ENCODE results near the gene FZD10.

The FZD10 gene

GRCh38 chr12:130127532-130127911 is 34.7 kb upstream of the FZD10 start:
- TF ChIP-seq CTCF (conservative IDR thresholded peaks at IDR 0.05), result no peak
- peak overlapping the region; percentile 58 for H3K27ac ChIP-seq

GRCh38 chr12:130127912-130128789 is 34.1 kb upstream of the FZD10 start:
- no peak for TF ChIP-seq CTCF (conservative IDR thresholded peaks at IDR 0.05)
- H3K27ac ChIP-seq, result peak overlapping the region; percentile 58

- TF ChIP-seq CTCF (conservative IDR thresholded peaks at IDR 0.05), result no peak
- H3K27ac ChIP-seq, result peak overlapping the region; percentile 58
These were observed 33.2 kb upstream of the FZD10 start for GRCh38 chr12:130128790-130129735.

- TF ChIP-seq CTCF (conservative IDR thresholded peaks at IDR 0.05), result no peak
- H3K27ac ChIP-seq, result no peak overlapping the region
These were observed 31.9 kb upstream of the FZD10 start for GRCh38 chr12:130130346-130130745.

- no peak overlapping the region for H3K27ac ChIP-seq
- no peak for TF ChIP-seq CTCF (conservative IDR thresholded peaks at IDR 0.05)
These were observed 31.2 kb upstream of the FZD10 start for GRCh38 chr12:130131025-130131424.

- no peak for TF ChIP-seq CTCF (conservative IDR thresholded peaks at IDR 0.05)
- H3K27ac ChIP-seq, result no peak overlapping the region
These were observed 30.5 kb upstream of the FZD10 start for GRCh38 chr12:130131801-130132200.

Measured in VCaP (cell line).